Thyroid gland (tissue), 4 donors: ENCODE measurements around the gene PLD3. TPM values are rescaled to one million over a fixed set of nuclear protein-coding genes. Genes with fewer than 3 reads are reported as not detected.
A peak's percentile ranks its signal among the peaks of the same experiment; 100 is the strongest.

Source experiments
- DNase-seq, 2 donors: peaks; one replicate each; pipeline ENCODE4 v3.0.0-alpha.2; 2019
- H3K27ac ChIP-seq, 3 donors: fragments of 200-600 bp; sonication (generic); 1 replicate in 2 of 3; 2 replicates in 1 of 3; pipeline ENCODE4 v1.5.1; 2016 to 2019; ENCODE audit warnings: mild to moderate bottlenecking in 1 of 3, moderate library complexity in 1 of 3
- H3K27me3 ChIP-seq: fragments of 200-600 bp; sonication (generic); one replicate; pipeline ENCODE4 v1.5.1; 2019
- H3K36me3 ChIP-seq, 2 donors: fragments of 200-600 bp; sonication (generic); one replicate each; pipeline ENCODE4 v1.5.1; 2016 to 2019
- H3K4me1 ChIP-seq, 2 donors: fragments of 200-600 bp; sonication (generic); one replicate each; pipeline ENCODE4 v1.5.1; 2017 to 2019
- H3K4me3 ChIP-seq, 3 donors: fragments of 200-600 bp; sonication (generic); replicated peaks in 1 of 3; 1 replicate in 2 of 3; 2 replicates in 1 of 3; pipeline ENCODE4 v1.5.1; 2016; ENCODE audit warnings: mild to moderate bottlenecking in 1 of 3
- H3K9me3 ChIP-seq: fragments of 200-600 bp; sonication (generic); one replicate; pipeline ENCODE4 v1.5.1; 2017
- POLR2A ChIP-seq, 2 donors: fragments of 450-650 bp; IDR thresholded peaks; one replicate each; pipeline ENCODE4 v1.6.1; 2017; ENCODE audit warnings: antibody characterized with exemption in 2 of 2, mild to moderate bottlenecking in 2 of 2, moderate library complexity in 1 of 2
- WGBS, 2 donors: methylation state at CpG; one replicate each; pipeline ENCODE4 v1.1.5; 2017; 5-methylcytosine and 5-hydroxymethylcytosine counted together
- intact Hi-C: fragments of 100-400 bp; cut with DNase I; formaldehyde crosslinking; loops from one replicate; pipeline ENCODE4 v1.15.1; 2023
- total RNA-seq, 4 donors: library from RNA; depleted of rRNA; stranded (reverse); fragments of >200 nt; gene quantifications; one replicate each; pipeline ENCODE4 v1.2.3, GENCODE V29; 2016
- TF ChIP-seq, protein P1 (sequence below), 6 experiments: fragments of 200-600 bp in 3 of 6; fragments of 450-650 bp in 3 of 6; sonication (generic) in 3 of 6; IDR thresholded peaks; one replicate each; pipeline ENCODE4 v1.5.1; 2016 to 2019; ENCODE audit warnings: antibody characterized with exemption in 6 of 6, mild to moderate bottlenecking in 2 of 6, inconsistent platforms in 1 of 6, moderate library complexity in 1 of 6

Gene PLD3
- total RNA-seq, 4 donors from 2014 or later: 151 to 258 (median 244) TPM

DNA sequence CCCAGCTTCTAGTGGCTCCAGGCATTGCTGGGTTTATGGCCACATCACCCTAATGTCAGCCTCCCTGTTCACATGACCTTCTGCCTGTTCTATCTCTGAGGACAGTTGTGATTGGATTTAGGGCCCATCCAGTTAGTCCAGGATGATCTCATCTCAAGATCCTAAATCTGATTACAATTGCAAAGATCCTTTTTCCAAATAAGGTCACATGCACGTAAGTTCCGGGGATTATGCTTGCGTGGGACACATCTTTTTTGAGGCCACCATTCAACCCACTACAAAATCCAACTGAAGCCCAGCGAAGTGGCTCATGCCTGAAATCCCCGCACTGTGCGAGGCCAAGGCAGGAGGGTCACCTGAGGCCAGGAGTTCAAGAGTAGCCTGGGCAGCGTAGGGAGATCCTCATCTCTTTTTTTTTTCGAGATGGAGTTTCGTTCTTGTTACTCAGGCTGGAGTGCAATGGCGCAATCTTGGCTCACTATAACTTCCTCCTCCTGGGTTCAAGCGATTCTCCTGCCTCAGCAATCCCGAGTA, 12.3 kb downstream of the PLD3 start:
- no peak for DNase-seq
- intact Hi-C loops: no loop called here
- Histone ChIP-seq H3K36me3 (no peaks in the 10 kb centered on the region), H3K4me1 (peaks cover 5 to 6% of the 10 kb centered on the region in 2 donors), H3K27ac (no peak overlapping the region), H3K4me3 (no peak overlapping the region), H3K9me3 (no peaks in the 10 kb centered on the region), H3K27me3 (no peaks in the 10 kb centered on the region)
- WGBS, 2 donors: 84 to 95% methylated on average over 12 of the region's 12 CpGs
- TF ChIP-seq, protein P1, sequence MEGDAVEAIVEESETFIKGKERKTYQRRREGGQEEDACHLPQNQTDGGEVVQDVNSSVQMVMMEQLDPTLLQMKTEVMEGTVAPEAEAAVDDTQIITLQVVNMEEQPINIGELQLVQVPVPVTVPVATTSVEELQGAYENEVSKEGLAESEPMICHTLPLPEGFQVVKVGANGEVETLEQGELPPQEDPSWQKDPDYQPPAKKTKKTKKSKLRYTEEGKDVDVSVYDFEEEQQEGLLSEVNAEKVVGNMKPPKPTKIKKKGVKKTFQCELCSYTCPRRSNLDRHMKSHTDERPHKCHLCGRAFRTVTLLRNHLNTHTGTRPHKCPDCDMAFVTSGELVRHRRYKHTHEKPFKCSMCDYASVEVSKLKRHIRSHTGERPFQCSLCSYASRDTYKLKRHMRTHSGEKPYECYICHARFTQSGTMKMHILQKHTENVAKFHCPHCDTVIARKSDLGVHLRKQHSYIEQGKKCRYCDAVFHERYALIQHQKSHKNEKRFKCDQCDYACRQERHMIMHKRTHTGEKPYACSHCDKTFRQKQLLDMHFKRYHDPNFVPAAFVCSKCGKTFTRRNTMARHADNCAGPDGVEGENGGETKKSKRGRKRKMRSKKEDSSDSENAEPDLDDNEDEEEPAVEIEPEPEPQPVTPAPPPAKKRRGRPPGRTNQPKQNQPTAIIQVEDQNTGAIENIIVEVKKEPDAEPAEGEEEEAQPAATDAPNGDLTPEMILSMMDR (IDR thresholded peaks at IDR 0.05): no peak
- TF ChIP-seq POLR2A (IDR thresholded peaks at IDR 0.05): no peak

DNA sequence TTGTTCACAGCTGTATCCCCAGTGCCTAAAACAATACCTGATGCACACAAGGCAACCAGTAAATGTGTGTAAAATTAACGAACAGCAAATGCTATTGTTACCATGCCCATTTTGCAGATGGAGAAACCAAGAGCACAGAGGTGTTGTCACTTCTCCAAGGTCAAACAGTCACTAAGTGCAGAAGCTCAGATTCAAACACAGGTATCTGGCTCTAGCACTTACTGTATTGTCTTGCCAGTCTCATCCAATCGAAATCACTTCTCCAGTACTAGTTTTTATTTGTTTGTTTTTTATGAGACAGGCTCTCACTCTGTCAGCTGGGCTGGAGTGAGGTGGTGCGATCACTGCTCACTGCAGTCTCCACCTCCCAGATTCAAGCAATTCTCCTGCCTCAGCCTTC, 13.7 kb downstream of the PLD3 start:
- Histone ChIP-seq H3K9me3 (no peaks in the 10 kb centered on the region), H3K27ac (no peak overlapping the region), H3K4me3 (no peak overlapping the region), H3K36me3 (no peaks in the 10 kb centered on the region), H3K4me1 (peaks cover 5 to 9% of the 10 kb centered on the region in 2 donors), H3K27me3 (no peaks in the 10 kb centered on the region)
- WGBS, 2 donors: 86 to 94% methylated on average over 3 of the region's 3 CpGs
- DNase-seq: no peak
- intact Hi-C loops: no loop called here
- TF ChIP-seq POLR2A (IDR thresholded peaks at IDR 0.05): no peak
- TF ChIP-seq, protein P1 (IDR thresholded peaks at IDR 0.05): no peak

DNA sequence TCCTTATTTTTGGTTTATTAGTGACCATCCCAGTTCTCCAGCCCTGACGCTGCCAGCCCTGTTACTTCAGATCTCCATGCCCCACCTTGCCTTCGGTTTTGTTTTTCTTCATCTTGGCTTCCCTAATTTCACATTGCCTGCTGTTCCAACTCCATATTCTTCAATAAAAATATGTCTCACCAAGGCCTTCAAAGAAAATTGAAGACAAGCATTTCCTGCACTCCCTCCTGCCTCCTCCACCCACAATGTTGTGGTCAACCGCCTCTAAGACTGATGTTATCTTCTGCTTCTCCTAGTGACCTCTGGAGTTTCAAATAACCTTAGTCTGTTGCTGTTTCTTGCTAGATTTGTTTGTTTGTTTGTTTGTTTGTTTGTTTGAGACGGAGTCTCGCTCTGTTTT, 14.6 kb downstream of the PLD3 start:
- H3K27me3 ChIP-seq: no peaks in the 10 kb centered on the region
- no peak for TF ChIP-seq POLR2A (IDR thresholded peaks at IDR 0.05)
- TF ChIP-seq, protein P1 (IDR thresholded peaks at IDR 0.05): no peak
- intact Hi-C loops: no loop called here
- peaks cover 0 to 3% of the 10 kb centered on the region in 2 donors for H3K36me3 ChIP-seq
- H3K27ac ChIP-seq: no peak overlapping the region
- no peak overlapping the region for H3K4me3 ChIP-seq
- no peaks in the 10 kb centered on the region for H3K9me3 ChIP-seq
- WGBS, 2 donors: 88 to 92% methylated on average over 5 of the region's 5 CpGs
- peaks cover 5 to 9% of the 10 kb centered on the region in 2 donors for H3K4me1 ChIP-seq
- DNase-seq: no peak

DNA sequence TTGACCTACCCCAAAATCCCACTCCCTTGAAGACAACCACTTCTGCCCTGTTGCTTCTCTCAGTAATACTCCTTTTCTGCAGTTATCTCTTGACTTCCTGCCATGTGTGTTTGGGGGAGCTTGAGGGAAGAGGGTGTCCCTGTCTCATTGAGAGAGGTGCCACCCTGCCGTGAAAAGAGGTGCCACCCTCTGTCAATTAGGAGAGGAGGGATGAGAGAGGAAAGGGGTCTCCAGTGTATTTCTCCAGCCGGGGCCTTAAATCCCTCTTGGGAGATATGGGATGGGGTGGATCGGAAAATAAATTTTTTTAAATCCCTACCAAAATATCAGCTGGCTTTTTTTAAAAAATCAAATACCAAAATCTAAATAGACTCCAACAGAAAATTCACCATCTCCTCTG, 16.5 kb downstream of the PLD3 start:
- WGBS, 2 donors: 61 to 72% methylated on average over 3 of the region's 3 CpGs
- intact Hi-C loops: no loop called here
- no peaks in the 10 kb centered on the region for H3K9me3 ChIP-seq
- H3K36me3 ChIP-seq: peaks cover 6 to 8% of the 10 kb centered on the region in 2 donors
- H3K4me3 ChIP-seq: no peak overlapping the region
- TF ChIP-seq, protein P1 (IDR thresholded peaks at IDR 0.05): no peak
- TF ChIP-seq POLR2A (IDR thresholded peaks at IDR 0.05): no peak
- no peak for DNase-seq
- H3K27me3 ChIP-seq: no peaks in the 10 kb centered on the region
- H3K4me1 ChIP-seq: peaks cover 5 to 9% of the 10 kb centered on the region in 2 donors
- H3K27ac ChIP-seq: no peak overlapping the region

DNA sequence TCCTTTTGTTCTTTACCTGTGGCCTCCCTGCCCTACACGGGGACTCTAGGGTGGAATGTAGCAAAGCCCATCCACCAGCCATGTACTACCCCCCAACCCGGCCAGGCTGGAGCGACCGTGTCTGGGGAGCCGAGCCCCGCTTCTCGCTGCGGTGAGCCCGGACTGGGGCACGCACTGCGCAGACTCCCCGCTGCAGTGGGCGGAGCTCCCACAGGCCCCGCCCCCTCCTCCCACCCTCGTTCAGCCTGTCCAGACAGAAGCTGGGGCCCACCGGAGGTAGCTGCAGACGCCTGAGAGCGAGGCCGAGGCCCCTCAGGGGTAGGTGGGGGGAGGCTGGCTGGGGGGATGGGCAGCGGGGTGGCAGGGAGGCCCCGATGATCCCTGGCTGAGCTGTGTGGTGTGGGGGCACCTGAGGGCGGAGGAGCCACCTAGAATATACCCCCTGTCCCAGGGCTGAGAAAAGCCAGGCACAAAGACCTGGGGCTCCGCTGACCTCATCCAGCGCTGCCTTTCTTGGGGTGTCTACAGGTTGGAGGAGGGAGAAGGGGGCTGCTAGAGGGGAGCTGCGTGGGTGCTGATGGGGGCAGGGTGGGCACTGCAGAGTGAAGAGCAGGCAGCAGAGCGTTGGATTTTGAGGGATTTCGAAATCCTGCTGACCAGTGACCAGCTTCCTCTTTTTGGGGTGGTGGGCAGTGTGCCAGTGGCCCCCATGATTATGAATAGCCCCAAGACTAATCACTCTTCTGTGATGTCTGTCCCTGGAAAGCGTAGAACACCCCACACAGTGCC, 17.3 kb downstream of the PLD3 start:
- TF ChIP-seq, protein P1 (IDR thresholded peaks at IDR 0.05): no peak
- TF ChIP-seq POLR2A (IDR thresholded peaks at IDR 0.05): no peak
- Histone ChIP-seq H3K27ac (no peak overlapping the region), H3K4me1 (peaks cover 5 to 9% of the 10 kb centered on the region in 2 donors), H3K36me3 (peaks cover 9 to 15% of the 10 kb centered on the region in 2 donors), H3K4me3 (peak overlapping the region in 1 of 3 donors; percentile 13), H3K9me3 (no peaks in the 10 kb centered on the region), H3K27me3 (no peaks in the 10 kb centered on the region)
- intact Hi-C loops: no loop called here
- WGBS, 2 donors: 15 to 28% methylated on average over 19 to 22 of the region's 28 CpGs
- DNase-seq: peak; percentile 59 to 69
